Fibroblast of the aortic adventitia (primary cell): ENCODE data around the gene TBX19. TPM values are rescaled to one million over a fixed set of nuclear protein-coding genes. Genes with fewer than 3 reads are reported as not detected.

ENCODE experiments used
- DNase-seq: peaks from one replicate; pipeline ENCODE4 v3.0.0-alpha.2; 2010; ENCODE audit warnings: low read depth
- H3K4me3 ChIP-seq: 2 replicates; pipeline ENCODE4 v1.5.1; 2011; ENCODE audit warnings: low read depth, mild to moderate bottlenecking, control low read depth, low read length, moderate library complexity
- total RNA-seq: library from RNA; depleted of rRNA; stranded (reverse); fragments of >200 nt; gene quantifications from 2 replicates; pipeline ENCODE4 v1.2.3, GENCODE V29; 2012; ENCODE audit warnings: low replicate concordance
- TF ChIP-seq, protein P1 (sequence below): IDR thresholded peaks from 2 replicates; pipeline ENCODE4 v1.5.1; 2011; ENCODE audit warnings: mild to moderate bottlenecking, low read length, control low read depth, inconsistent platforms; ENCODE audit not compliant: insufficient read depth

The TBX19 gene
- total RNA-seq, 1 donor: 0.99 TPM

GRCh38 chr1:168288311-168289052 is 7.8 kb downstream of the TBX19 start:
- TF ChIP-seq, protein P1, sequence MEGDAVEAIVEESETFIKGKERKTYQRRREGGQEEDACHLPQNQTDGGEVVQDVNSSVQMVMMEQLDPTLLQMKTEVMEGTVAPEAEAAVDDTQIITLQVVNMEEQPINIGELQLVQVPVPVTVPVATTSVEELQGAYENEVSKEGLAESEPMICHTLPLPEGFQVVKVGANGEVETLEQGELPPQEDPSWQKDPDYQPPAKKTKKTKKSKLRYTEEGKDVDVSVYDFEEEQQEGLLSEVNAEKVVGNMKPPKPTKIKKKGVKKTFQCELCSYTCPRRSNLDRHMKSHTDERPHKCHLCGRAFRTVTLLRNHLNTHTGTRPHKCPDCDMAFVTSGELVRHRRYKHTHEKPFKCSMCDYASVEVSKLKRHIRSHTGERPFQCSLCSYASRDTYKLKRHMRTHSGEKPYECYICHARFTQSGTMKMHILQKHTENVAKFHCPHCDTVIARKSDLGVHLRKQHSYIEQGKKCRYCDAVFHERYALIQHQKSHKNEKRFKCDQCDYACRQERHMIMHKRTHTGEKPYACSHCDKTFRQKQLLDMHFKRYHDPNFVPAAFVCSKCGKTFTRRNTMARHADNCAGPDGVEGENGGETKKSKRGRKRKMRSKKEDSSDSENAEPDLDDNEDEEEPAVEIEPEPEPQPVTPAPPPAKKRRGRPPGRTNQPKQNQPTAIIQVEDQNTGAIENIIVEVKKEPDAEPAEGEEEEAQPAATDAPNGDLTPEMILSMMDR: no peak
- H3K4me3 ChIP-seq: no peak overlapping the region
- DNase-seq: peak; percentile 76

DNA sequence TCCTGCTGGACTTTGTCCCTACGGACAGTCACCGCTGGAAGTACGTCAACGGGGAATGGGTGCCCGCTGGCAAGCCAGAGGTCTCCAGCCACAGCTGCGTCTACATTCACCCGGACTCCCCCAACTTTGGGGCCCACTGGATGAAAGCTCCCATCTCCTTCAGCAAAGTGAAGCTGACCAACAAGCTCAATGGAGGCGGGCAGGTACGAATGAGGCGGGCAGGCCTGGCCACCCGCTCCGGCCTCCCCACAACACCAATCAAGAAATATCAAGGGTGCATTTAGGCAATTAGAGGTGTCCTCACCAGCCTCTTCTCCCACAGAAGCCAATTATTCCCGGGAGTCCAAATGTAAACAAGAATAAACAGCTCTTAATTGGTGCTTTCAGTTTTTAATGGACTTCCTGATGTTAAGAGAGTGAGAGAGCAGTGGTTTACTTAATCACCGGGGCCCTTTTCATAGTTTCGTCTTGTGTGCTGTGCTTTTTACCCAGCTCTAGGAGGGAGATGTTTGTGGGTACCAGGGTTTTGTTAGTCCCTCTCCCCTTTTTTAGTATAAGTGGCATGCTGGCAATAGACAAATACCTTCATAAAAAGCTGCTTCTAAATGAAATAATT is 10.7 kb downstream of the TBX19 start:
- TF ChIP-seq, protein P1: no peak
- H3K4me3 ChIP-seq: no peak overlapping the region
- no peak for DNase-seq

GRCh38 chr1:168293356-168293755 is 12.7 kb downstream of the TBX19 start:
- DNase-seq: no peak
- no peak overlapping the region for H3K4me3 ChIP-seq
- TF ChIP-seq, protein P1: no peak

DNA sequence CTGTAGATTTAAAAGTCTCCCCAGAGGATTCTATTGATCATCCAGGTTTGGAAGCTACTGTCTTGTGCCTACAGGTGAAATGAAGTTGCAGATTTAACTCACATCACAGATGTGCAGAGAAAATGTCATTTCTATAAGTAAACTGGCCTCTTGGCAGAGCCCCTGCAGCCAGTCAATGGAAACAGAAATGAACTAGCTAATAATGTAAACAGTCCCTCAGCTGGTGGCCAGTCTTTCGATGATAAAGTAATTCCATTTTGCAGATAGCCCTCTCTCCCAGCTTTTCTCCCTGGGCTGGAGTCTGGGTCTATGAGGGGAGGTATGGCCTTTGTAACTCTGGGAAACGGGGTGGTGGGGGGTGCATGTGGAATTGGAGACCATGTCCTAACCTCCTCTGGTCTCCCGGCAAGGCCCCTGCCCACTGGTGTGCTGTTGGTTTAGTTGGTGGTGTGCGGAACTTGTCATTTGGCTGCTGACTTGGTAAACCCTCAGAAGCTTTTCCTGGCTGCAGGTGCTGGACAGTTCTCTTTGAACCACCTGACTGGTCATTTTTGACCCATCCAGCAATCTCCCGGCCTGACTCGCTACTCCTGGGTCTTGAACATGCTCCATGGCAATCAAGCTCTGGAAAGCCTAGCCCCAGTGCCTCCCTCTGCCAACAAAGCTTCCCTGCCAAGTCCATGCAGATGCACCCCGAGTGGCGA is 14.9 kb downstream of the TBX19 start:
- H3K4me3 ChIP-seq: no peak overlapping the region
- DNase-seq: no peak
- TF ChIP-seq, protein P1: no peak

GRCh38 chr1:168297019-168297730 is 16.5 kb downstream of the TBX19 start:
- DNase-seq: no peak
- H3K4me3 ChIP-seq: no peak overlapping the region
- TF ChIP-seq, protein P1: no peak

DNA sequence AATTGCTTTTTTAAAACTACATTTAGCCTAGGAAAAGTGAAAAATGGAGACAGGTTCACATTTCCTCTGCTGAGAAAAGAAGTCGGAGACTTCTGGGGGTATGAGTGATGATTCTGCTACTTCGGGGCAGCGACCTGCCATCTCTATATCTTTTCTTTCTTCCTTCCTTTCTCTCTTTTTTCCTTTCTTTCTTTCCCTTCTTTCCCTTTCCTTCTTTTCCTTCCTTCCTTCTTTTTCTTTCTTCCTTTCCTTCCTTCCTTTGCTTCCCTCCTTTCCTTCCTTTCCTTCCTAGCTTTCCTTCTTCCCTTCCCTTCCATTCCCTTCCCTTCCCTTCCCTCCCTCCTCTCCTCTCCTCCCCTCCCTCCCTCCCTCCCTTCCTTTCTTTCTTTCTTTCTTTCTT is 17.8 kb downstream of the TBX19 start:
- no peak for DNase-seq
- no peak overlapping the region for H3K4me3 ChIP-seq
- TF ChIP-seq, protein P1: no peak
